ENCODE results near the gene NFKB2. TPM values are rescaled to one million over a fixed set of nuclear protein-coding genes. Genes with fewer than 3 reads are reported as not detected.

The NFKB2 gene
- total RNA-seq, 3 donors from 2014 or later: 11.0 to 21.0 (median 18.9) TPM

DNA sequence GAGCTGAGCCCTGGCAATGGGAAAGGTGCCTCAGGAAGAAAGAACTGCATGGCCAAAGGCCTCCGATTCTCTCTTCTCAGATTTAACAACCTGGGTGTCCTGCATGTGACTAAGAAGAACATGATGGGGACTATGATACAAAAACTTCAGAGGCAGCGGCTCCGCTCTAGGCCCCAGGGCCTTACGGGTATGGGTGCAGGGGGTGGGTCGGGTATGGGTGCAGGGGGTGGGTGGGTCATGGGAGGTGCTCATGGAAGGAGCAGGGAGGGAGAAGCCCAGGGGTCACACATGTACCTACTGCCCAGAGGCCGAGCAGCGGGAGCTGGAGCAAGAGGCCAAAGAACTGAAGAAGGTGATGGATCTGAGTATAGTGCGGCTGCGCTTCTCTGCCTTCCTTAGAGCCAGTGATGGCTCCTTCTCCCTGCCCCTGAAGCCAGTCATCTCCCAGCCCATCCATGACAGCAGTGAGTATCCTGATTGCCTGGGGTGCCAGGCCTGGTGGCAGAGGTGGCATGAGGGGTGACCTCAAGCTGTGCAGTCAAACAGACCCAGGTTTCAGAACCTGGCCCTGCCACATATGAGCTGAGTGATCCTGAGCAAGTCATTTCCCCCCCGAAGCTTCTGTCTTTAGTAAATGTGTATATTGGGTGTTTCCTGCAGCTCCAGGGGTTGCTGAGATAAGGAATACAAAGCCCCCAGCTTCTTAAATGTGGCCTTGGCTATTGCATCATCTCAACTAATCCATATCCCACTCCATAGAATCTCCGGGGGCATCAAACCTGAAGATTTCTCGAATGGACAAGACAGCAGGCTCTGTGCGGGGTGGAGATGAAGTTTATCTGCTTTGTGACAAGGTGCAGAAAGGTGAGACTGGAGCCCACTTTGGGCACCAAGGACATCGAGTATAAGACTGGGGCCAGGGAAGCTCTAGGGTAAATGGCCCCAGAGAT lies 2.0 kb downstream of the NFKB2 start:
- Histone ChIP-seq H3K36me3 (no peaks in the 10 kb centered on the region), H3K9me3 (no peaks in the 10 kb centered on the region), H3K4me3 (no peak overlapping the region), H3K27me3 (no peaks in the 10 kb centered on the region), H3K27ac (peak overlapping the region; percentile 96 to 97), H3K4me1 (peaks cover 4 to 11% of the 10 kb centered on the region in 2 donors)
- TF ChIP-seq, protein P1, sequence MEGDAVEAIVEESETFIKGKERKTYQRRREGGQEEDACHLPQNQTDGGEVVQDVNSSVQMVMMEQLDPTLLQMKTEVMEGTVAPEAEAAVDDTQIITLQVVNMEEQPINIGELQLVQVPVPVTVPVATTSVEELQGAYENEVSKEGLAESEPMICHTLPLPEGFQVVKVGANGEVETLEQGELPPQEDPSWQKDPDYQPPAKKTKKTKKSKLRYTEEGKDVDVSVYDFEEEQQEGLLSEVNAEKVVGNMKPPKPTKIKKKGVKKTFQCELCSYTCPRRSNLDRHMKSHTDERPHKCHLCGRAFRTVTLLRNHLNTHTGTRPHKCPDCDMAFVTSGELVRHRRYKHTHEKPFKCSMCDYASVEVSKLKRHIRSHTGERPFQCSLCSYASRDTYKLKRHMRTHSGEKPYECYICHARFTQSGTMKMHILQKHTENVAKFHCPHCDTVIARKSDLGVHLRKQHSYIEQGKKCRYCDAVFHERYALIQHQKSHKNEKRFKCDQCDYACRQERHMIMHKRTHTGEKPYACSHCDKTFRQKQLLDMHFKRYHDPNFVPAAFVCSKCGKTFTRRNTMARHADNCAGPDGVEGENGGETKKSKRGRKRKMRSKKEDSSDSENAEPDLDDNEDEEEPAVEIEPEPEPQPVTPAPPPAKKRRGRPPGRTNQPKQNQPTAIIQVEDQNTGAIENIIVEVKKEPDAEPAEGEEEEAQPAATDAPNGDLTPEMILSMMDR (IDR thresholded peaks at IDR 0.05): no peak
- TF ChIP-seq POLR2A (IDR thresholded peaks at IDR 0.05): no peak
- intact Hi-C loops (cut with DNase I; ENCODE audit: low total_unique reads): no loop called here
- DNase-seq (ENCODE audit: low spot score in 2 of 2): no peak

DNA sequence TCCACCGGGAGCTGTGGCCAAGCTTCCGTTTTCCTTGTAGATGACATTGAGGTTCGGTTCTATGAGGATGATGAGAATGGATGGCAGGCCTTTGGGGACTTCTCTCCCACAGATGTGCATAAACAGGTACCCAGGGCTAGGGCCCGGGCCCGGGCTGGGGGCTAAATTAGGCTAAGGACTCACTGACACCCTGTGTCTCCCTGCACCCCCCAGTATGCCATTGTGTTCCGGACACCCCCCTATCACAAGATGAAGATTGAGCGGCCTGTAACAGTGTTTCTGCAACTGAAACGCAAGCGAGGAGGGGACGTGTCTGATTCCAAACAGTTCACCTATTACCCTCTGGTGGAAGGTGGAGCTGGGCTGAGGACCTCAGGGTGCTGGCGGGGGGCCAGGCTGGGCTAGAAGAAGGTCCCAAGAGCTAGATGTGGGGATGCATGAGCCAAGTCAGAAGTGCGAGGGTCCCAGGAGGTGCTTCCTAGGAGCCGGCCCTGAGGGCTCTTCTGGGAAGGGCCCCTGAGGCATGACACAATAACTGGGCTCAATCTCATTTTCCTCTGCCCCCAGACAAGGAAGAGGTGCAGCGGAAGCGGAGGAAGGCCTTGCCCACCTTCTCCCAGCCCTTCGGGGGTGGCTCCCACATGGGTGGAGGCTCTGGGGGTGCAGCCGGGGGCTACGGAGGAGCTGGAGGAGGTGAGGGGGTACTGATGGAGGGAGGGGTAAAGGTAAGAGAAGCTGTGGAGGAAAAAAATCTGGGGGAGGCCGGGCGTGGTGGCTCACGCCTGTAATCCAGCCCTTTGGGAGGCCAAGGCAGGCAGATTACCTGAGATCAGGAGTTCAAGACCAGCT lies 2.9 kb downstream of the NFKB2 start:
- H3K4me3 ChIP-seq: peak overlapping the region in 2 of 3 donors; percentile 67 to 71
- intact Hi-C loops (cut with DNase I; ENCODE audit: low total_unique reads): no loop called here
- TF ChIP-seq, protein P1 (IDR thresholded peaks at IDR 0.05): no peak
- TF ChIP-seq POLR2A (IDR thresholded peaks at IDR 0.05) (no peak), POLR2AphosphoS5 (IDR thresholded peaks at IDR 0.05) (no peak)
- no peak for DNase-seq (ENCODE audit: low spot score in 2 of 2)
- no peaks in the 10 kb centered on the region for H3K27me3 ChIP-seq
- peak overlapping the region; percentile 40 to 91 for H3K27ac ChIP-seq
- no peaks in the 10 kb centered on the region for H3K9me3 ChIP-seq
- H3K4me1 ChIP-seq: peaks cover 4 to 11% of the 10 kb centered on the region in 2 donors
- no peaks in the 10 kb centered on the region for H3K36me3 ChIP-seq

GRCh38 chr10:102399217-102400021 lies 3.9 kb downstream of the NFKB2 start:
- no peaks in the 10 kb centered on the region for H3K36me3 ChIP-seq
- H3K27me3 ChIP-seq: no peaks in the 10 kb centered on the region
- DNase-seq (ENCODE audit: low spot score in 2 of 2): peak; percentile 82 to 90
- no peaks in the 10 kb centered on the region for H3K9me3 ChIP-seq
- peaks cover 4 to 11% of the 10 kb centered on the region in 2 donors for H3K4me1 ChIP-seq
- peak overlapping the region; percentile 55 to 71 (median 67) for H3K4me3 ChIP-seq
- intact Hi-C loops (cut with DNase I; ENCODE audit: low total_unique reads): loop anchor here (10.0 kb wide), 1 partner anchor 245 kb away; the partner anchor contains the start of gene NOLC1
- peak overlapping the region; percentile 91 to 95 for H3K27ac ChIP-seq
- TF ChIP-seq POLR2AphosphoS5 (IDR thresholded peaks at IDR 0.05): peak; percentile 65 to 86 (median 83)
- TF ChIP-seq POLR2A (IDR thresholded peaks at IDR 0.05): no peak
- TF ChIP-seq, protein P1 (IDR thresholded peaks at IDR 0.05): peak; percentile 91 to 93 (median 93)

- Histone ChIP-seq H3K27ac (peak overlapping the region; percentile 91 to 95), H3K27me3 (no peaks in the 10 kb centered on the region), H3K4me1 (peaks cover 4 to 11% of the 10 kb centered on the region in 2 donors), H3K36me3 (no peaks in the 10 kb centered on the region), H3K9me3 (no peaks in the 10 kb centered on the region), H3K4me3 (peak overlapping the region in 1 of 3 donors; percentile 71)
- intact Hi-C loops (cut with DNase I; ENCODE audit: low total_unique reads): loop anchor here (10.0 kb wide), 1 partner anchor 245 kb away; the partner anchor contains the start of gene NOLC1
- no peak for DNase-seq (ENCODE audit: low spot score in 2 of 2)
- TF ChIP-seq POLR2A (IDR thresholded peaks at IDR 0.05) (no peak), POLR2AphosphoS5 (IDR thresholded peaks at IDR 0.05) (no peak)
- TF ChIP-seq, protein P1 (IDR thresholded peaks at IDR 0.05): no peak
Measured at GRCh38 chr10:102400076-102400475, 4.6 kb downstream of the NFKB2 start.
